Activated CD8-positive, alpha-beta memory T cell treated with anti-CD3 and anti-CD28 coated beads for 4 hours (primary cell): ENCODE data around the gene RAB1A.
"Not testable (repeated sequence)": the region's sequence is repeated elsewhere in the genome, so short reads cannot be mapped to it uniquely, and the experiment has no call there.

Experiments used
- DNase-seq, 2 donors: peaks; one replicate each; pipeline ENCODE4 v3.0.0-alpha.2; 2020; ENCODE audit warnings: low read depth in 2 of 2

The RAB1A gene

DNA sequence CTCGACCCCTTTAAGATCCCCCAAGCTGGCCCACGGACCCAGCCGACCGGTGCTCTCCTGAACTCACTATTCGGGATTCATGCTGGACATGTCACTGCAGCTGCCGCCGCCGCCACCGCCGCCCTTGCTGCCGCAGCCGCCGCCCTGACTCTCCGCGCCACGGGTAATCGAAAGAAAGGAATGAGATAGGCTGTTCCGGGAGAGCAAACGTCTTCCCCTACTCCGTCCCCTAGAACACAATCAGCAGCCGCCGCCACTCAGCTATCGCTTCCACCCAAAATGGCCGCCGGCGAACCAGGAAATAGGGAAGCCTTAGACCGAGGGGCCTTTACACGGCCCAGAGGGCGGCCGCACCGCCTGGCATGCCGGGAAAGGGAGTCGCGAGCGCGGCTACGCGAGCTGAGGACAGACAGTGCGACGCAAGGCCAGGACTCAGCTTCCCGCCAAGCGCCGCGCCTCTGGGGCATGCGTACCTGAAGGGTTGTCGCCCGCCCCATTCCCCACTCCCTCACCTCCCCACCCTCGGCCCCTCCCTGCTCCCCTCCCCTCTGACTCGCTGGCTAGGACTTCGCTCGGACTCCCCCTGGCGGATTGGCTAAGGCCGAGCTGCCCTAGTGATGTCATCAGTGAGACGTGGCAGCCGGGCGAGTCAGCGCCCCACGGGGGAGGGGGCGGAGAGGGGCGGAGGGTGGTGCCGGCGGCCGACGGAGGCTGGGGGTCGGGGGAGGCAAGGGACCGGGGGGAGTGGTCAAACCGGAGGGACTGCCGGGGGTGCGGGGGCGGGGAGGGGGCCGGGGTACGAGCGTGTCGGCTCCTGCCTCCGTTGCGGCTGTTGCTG is at the start of gene RAB1A:
Gene RAB1A (minus strand): TSS at position 281 of the 838 bp plus-strand sequence. CDS start 191 bp downstream, at position 90.
- DNase-seq, result peak; percentile 97 to 99

- DNase-seq, result no peak
Observed at GRCh38 chr2:65177751-65178442, 48.0 kb upstream of the RAB1A start.

- no peak for DNase-seq
Observed at GRCh38 chr2:65175894-65176530, 46.1 kb upstream of the RAB1A start.

- not testable (repeated sequence) for DNase-seq
Observed at GRCh38 chr2:65174031-65174430, 44.1 kb upstream of the RAB1A start.

- no peak for DNase-seq
Observed at GRCh38 chr2:65172994-65173790, 43.3 kb upstream of the RAB1A start.

DNA sequence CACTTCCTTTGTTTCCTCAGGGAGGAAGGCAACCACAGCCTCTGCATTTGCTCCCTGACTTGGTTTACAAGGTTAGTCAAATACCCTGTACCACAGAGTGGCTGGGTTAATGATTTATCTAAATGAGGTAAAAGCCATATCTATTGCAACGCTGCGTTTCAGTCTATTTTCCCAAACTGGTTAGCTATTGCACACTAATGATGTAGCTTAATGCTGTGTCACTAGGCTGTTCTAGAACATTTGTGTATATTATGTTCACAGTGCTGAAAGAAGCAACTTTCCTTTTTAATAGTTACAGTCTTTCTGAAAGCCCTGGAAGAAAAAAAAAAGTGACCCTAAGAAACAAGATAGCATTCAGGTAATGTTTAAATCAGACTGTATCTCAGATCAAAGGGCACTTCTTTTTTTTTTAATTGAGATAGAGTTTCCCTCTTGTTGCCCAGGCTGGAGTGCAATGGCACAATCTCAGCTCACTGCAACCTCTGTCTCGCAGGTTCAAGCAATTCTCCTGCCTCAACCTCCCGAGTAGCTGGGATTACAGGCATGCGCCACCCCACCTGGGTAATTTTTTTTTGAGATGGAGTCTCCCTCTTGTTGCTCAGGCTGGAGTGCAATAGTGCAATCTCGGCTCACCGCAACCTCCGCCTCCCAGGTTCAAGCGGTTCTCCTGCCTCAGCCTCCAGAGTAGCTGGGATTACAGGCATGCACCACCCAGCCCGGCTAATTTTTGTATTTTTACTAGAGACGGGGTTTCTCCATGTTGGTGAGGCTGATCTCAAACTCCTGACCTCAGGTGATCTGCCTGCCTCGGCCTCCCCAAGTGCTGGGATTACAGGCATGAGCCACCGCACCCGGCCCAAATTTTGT is 40.9 kb upstream of the RAB1A start:
- not testable (repeated sequence) for DNase-seq

- DNase-seq, result no peak
Observed at GRCh38 chr2:65169760-65170136, 39.8 kb upstream of the RAB1A start.

DNA sequence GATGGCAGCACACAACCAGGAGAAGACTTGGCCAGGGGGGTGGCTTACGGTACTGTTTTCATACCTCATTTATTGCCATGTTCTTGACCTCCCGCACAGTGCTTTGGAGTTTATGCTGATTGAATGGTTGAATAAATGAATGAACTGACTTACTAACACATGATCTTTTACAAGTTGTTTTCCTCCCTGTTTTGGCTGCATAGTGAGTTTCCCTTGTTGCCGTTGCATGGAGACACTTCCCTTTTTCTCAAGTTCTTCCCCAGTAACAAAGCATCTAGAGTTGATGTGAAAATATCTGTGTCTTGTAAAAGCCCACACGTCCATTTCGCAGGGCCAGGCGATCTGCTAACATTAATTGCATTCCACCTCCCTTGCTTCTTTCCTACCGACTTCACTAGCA is 35.7 kb upstream of the RAB1A start:
- no peak for DNase-seq

GRCh38 chr2:65164426-65164891 is 34.6 kb upstream of the RAB1A start:
- DNase-seq, result no peak

- no peak for DNase-seq
Observed at GRCh38 chr2:65161551-65162100, 31.7 kb upstream of the RAB1A start.

- DNase-seq, result no peak
Observed at GRCh38 chr2:65159906-65160305, 30.0 kb upstream of the RAB1A start.

- no peak for DNase-seq
Observed at GRCh38 chr2:65159261-65159660, 29.4 kb upstream of the RAB1A start.

DNA sequence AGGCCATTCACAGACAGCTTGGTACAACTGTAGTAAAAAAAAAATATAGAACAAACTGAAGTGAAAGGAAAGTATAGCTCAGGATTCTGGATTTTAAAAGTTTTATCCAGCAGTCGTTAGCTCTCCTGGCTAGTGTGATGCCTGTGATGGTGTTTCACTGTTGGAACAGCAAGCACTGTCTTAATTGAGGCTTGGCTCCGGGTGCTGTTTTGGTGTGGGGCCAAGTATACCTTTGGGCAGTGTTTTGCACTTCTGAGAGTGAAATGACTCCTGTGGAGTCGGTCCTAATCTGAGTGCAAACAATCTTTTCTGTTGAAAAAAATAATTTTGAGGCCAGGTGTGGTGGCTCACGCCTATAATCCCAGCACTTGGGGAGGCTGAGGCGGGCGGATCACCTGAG is 28.7 kb upstream of the RAB1A start:
- DNase-seq, result no peak

GRCh38 chr2:65157856-65158255 is 27.9 kb upstream of the RAB1A start:
- DNase-seq, result not testable (repeated sequence)

DNA sequence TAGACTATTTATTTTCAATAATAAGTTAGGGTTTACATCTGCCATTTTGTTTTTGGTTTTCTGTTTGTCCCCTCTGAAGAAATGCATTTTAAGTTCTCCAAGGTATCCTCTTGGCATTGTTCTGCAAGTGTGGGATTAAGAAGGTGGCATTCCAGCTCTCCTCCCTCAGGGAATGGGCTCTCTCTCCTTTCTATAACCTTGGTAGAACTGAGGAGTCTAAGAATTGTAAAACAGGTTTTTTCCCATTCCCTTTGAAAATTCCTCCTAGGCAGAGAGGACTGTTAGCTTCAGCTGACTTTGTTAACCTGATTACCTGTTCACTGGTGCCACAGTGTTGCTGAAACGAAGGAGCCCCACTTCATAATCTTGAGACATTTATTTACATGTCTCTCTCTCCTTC is 26.1 kb upstream of the RAB1A start:
- no peak for DNase-seq

DNA sequence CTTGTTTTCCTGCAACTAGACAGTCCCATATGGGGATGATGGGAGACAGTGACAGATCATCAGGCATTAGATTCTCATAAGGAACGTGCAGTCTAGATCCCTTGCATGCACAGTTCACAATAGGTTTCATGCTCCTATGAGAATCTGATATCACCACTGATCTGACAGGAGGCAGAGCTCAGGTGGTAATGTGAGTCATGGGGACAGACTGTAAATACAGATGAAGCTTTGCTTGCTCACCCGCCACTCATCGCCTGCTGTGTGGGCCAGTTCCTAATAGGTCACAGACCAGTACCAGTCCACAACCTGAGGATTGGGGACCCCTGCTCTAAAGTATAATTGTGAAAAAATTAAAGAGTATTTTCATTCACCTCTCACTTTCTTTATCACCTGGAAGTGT is 23.6 kb upstream of the RAB1A start:
- no peak for DNase-seq

- no peak for DNase-seq
Observed at GRCh38 chr2:65146078-65146477, 16.2 kb upstream of the RAB1A start.

GRCh38 chr2:65144571-65144970 is 14.7 kb upstream of the RAB1A start:
- no peak for DNase-seq

GRCh38 chr2:65142515-65142914 is 12.6 kb upstream of the RAB1A start:
- no peak for DNase-seq

- DNase-seq, result no peak
Observed at GRCh38 chr2:65137197-65137775, 7.4 kb upstream of the RAB1A start.
